ENCODE measurements around the gene FAM222B.

FAM222B gene

DNA sequence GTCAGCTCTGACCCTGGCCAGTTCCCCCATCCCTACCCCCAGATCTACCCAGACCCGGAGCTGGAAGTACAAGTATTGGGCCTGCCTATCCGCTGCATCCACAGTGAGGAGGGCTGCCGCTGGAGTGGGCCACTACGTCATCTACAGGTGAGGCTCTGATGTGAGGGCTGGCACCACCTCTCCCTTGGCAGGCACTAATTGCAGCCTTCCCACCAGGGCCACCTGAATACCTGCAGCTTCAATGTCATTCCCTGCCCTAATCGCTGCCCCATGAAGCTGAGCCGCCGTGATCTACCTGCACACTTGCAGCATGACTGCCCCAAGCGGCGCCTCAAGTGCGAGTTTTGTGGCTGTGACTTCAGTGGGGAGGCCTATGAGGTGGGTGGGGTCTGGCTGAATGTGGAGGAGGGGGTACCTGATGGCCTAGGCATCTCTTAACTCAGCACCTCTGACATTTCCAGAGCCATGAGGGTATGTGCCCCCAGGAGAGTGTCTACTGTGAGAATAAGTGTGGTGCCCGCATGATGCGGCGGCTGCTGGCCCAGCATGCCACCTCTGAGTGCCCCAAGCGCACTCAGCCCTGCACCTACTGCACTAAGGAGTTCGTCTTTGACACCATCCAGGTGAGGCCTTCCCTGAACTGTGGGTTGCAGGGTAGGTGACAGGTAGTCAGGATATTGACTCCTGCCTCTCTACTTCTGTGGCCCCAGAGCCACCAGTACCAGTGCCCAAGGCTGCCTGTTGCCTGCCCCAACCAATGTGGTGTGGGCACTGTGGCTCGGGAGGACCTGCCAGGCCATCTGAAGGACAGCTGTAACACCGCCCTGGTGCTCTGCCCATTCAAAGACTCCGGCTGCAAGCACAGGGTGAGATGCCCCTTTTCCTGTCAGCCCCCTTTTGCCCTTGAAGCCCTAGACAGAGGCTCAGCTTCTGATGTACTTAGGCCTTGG, 94.5 kb downstream of the FAM222B start:
- peaks cover 39 to 52% of the 10 kb centered on the region in 2 donors for H3K4me1 ChIP-seq (ENCODE audit: control insufficient read depth in 2 of 2, insufficient read depth in 2 of 2, low read length in 2 of 2)
- H3K9me3 ChIP-seq (ENCODE audit: control insufficient read depth in 2 of 2, low read length in 2 of 2), result no peaks in the 10 kb centered on the region
- peak overlapping the region; percentile 97 to 98 for H3K27ac ChIP-seq (ENCODE audit: low read depth in 2 of 2, low read length in 2 of 2)
- H3K36me3 ChIP-seq (ENCODE audit: control insufficient read depth in 2 of 2, insufficient read depth in 2 of 2, low read length in 2 of 2), result peaks cover 27 to 40% of the 10 kb centered on the region in 2 donors
- peak overlapping the region; percentile 76 to 83 for H3K4me3 ChIP-seq (ENCODE audit: low read length in 2 of 2)
- H3K9ac ChIP-seq (ENCODE audit: low read depth in 1 of 2, low read length in 2 of 2), result peak overlapping the region; percentile 24 to 83
- no peaks in the 10 kb centered on the region for H3K27me3 ChIP-seq (ENCODE audit: control insufficient read depth in 2 of 2, insufficient read depth in 2 of 2, low read length in 2 of 2)

DNA sequence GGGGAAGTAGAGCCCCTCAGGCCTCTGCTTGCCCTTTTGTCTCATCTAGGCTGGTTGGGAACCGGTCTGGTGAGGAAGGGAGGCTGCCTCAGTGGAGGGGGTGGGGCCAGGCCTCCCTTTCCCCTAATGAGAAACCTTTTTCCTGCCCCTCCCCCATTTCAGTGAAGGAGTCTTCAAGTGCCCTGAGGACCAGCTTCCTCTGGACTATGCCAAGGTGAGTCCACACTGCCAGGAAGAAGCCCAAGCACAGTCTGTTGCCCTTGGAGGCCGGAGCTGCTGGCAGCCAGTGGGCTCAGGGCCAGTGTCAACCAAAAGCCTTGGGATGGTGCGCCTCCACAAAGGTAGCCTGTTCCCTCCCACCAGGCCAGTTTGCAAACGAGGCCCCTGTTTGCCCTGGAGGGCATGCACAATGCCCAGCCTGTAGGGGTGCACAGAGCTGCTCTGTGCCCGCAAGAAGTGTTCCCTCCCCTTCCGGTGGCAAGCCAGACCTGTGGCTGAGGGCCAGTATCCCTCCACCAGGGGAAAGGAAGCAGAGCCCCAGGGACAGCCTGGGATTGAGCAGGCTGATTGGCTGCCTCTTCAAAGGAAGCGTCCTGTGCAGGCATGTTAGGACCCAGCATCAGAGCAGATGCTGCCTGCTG, 95.4 kb downstream of the FAM222B start:
- Histone ChIP-seq H3K27ac (ENCODE audit: low read depth in 2 of 2, low read length in 2 of 2) (peak overlapping the region; percentile 97 to 98), H3K4me3 (ENCODE audit: low read length in 2 of 2) (peak overlapping the region; percentile 76 to 83), H3K4me1 (ENCODE audit: control insufficient read depth in 2 of 2, insufficient read depth in 2 of 2, low read length in 2 of 2) (peaks cover 47 to 59% of the 10 kb centered on the region in 2 donors), H3K9me3 (ENCODE audit: control insufficient read depth in 2 of 2, low read length in 2 of 2) (no peaks in the 10 kb centered on the region), H3K36me3 (ENCODE audit: control insufficient read depth in 2 of 2, insufficient read depth in 2 of 2, low read length in 2 of 2) (peaks cover 27 to 35% of the 10 kb centered on the region in 2 donors), H3K27me3 (ENCODE audit: control insufficient read depth in 2 of 2, insufficient read depth in 2 of 2, low read length in 2 of 2) (no peaks in the 10 kb centered on the region), H3K9ac (ENCODE audit: low read depth in 1 of 2, low read length in 2 of 2) (peak overlapping the region; percentile 34 to 83)

DNA sequence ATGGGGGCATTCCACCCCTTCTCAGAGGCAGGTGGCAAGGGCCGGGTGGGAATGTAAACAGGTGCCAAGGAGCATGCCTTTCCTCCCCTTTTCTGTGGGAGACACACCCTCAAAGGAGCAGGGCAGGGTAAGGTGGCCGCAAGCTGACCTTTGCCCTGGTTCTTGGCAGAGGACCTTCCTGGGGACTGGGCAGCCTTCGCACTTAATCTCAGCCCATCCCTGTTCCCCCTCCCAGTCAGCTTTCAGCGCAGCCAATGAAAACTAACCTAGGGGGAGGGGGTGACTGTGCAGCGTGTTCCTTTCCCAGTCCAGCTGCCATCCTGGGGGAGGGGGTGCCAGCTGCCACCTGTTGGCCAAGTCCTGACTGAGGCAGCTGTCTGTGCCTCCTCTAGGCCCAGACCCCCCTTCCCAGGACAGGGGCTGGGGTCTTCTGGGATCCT, 96.0 kb downstream of the FAM222B start:
- H3K4me1 ChIP-seq (ENCODE audit: control insufficient read depth in 2 of 2, insufficient read depth in 2 of 2, low read length in 2 of 2), result peaks cover 51 to 65% of the 10 kb centered on the region in 2 donors
- no peaks in the 10 kb centered on the region for H3K27me3 ChIP-seq (ENCODE audit: control insufficient read depth in 2 of 2, insufficient read depth in 2 of 2, low read length in 2 of 2)
- H3K4me3 ChIP-seq (ENCODE audit: low read length in 2 of 2), result peak overlapping the region; percentile 76 to 83
- no peaks in the 10 kb centered on the region for H3K9me3 ChIP-seq (ENCODE audit: control insufficient read depth in 2 of 2, low read length in 2 of 2)
- peak overlapping the region; percentile 97 to 98 for H3K27ac ChIP-seq (ENCODE audit: low read depth in 2 of 2, low read length in 2 of 2)
- peak overlapping the region; percentile 70 to 83 for H3K9ac ChIP-seq (ENCODE audit: low read depth in 1 of 2, low read length in 2 of 2)
- H3K36me3 ChIP-seq (ENCODE audit: control insufficient read depth in 2 of 2, insufficient read depth in 2 of 2, low read length in 2 of 2), result peaks cover 27 to 34% of the 10 kb centered on the region in 2 donors

DNA sequence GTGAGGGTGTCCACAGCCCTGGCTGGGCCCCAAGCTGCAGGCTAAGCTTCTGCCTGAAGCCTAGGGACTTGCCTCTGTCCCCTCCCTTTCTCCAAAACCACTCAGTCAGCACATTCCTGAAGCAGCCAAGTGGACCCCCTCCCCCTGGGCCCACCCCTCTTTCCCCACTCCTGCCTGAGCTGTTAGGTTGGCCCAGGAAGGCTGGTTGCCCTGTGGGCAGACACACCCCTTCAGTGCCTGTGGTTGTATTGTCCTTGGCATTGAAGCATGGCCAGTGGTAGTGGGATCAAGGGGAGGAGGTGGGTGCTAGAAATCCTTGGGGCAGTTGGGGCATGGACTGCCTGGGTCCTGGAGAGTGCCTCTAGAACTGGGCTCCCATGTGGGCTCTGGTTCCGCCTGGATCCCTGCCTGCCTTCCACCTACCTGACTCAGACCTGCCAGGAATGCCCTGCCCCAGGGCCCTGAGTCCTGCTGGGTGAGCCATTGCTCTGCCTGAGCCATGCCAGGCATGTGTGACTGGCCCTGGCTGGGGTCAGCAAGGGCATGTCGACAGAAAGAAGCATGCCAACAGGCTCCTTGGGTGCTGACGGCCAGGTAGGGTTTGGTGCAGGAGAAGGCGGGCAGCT, 96.7 kb downstream of the FAM222B start:
- Histone ChIP-seq H3K27me3 (ENCODE audit: control insufficient read depth in 2 of 2, insufficient read depth in 2 of 2, low read length in 2 of 2) (no peaks in the 10 kb centered on the region), H3K9me3 (ENCODE audit: control insufficient read depth in 2 of 2, low read length in 2 of 2) (no peaks in the 10 kb centered on the region), H3K36me3 (ENCODE audit: control insufficient read depth in 2 of 2, insufficient read depth in 2 of 2, low read length in 2 of 2) (peaks cover 25 to 33% of the 10 kb centered on the region in 2 donors), H3K4me1 (ENCODE audit: control insufficient read depth in 2 of 2, insufficient read depth in 2 of 2, low read length in 2 of 2) (peaks cover 57 to 70% of the 10 kb centered on the region in 2 donors), H3K9ac (ENCODE audit: low read depth in 1 of 2, low read length in 2 of 2) (peak overlapping the region; percentile 83 to 94), H3K4me3 (ENCODE audit: low read length in 2 of 2) (peak overlapping the region; percentile 76 to 83), H3K27ac (ENCODE audit: low read depth in 2 of 2, low read length in 2 of 2) (peak overlapping the region; percentile 97 to 98)

DNA sequence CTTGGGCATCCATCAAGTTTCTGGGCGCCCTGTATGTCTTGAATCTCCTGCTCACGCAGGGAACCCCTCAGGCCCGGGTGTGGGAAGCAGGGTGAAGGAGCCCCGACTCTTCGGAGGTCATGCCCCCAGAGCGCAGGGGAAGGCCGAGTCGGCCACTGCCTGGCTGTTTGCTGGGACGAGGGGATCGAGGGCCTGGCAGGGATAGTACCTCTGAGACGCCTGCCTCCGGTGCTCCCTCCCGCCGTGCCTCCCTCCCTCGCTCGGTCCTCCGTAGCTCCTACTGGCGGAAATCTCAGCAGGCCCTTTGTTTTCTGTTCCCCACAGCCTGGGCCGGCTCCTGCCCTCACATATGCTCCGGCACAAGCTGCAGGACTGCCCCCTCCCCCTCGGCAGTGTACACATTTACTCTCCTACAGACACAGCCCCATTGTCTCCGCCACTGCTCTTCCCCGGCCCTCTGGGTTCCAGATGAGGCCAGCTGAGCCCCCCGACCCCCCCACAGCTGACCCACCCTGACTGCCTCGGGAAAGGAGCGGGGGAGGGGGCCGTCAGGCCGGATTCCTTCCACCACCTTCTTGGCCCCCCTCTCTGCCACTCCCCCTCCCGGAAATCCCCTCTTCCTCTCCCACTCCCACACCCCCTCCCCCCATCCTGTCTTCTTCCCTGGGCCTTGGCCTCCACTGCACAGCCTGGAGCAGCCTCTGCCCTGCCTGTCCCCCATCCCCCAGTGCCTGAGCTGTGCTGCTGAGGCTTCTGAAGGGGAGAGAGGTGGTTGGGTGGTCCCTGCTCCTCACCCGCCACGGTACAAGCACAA, 97.4 kb downstream of the FAM222B start:
- Histone ChIP-seq H3K27ac (ENCODE audit: low read depth in 2 of 2, low read length in 2 of 2) (peak overlapping the region; percentile 97 to 98), H3K4me3 (ENCODE audit: low read length in 2 of 2) (peak overlapping the region; percentile 76 to 83), H3K27me3 (ENCODE audit: control insufficient read depth in 2 of 2, insufficient read depth in 2 of 2, low read length in 2 of 2) (no peaks in the 10 kb centered on the region), H3K4me1 (ENCODE audit: control insufficient read depth in 2 of 2, insufficient read depth in 2 of 2, low read length in 2 of 2) (peaks cover 61 to 69% of the 10 kb centered on the region in 2 donors), H3K9ac (ENCODE audit: low read depth in 1 of 2, low read length in 2 of 2) (peak overlapping the region; percentile 83 to 94), H3K9me3 (ENCODE audit: control insufficient read depth in 2 of 2, low read length in 2 of 2) (no peaks in the 10 kb centered on the region), H3K36me3 (ENCODE audit: control insufficient read depth in 2 of 2, insufficient read depth in 2 of 2, low read length in 2 of 2) (peaks cover 21 to 26% of the 10 kb centered on the region in 2 donors)

DNA sequence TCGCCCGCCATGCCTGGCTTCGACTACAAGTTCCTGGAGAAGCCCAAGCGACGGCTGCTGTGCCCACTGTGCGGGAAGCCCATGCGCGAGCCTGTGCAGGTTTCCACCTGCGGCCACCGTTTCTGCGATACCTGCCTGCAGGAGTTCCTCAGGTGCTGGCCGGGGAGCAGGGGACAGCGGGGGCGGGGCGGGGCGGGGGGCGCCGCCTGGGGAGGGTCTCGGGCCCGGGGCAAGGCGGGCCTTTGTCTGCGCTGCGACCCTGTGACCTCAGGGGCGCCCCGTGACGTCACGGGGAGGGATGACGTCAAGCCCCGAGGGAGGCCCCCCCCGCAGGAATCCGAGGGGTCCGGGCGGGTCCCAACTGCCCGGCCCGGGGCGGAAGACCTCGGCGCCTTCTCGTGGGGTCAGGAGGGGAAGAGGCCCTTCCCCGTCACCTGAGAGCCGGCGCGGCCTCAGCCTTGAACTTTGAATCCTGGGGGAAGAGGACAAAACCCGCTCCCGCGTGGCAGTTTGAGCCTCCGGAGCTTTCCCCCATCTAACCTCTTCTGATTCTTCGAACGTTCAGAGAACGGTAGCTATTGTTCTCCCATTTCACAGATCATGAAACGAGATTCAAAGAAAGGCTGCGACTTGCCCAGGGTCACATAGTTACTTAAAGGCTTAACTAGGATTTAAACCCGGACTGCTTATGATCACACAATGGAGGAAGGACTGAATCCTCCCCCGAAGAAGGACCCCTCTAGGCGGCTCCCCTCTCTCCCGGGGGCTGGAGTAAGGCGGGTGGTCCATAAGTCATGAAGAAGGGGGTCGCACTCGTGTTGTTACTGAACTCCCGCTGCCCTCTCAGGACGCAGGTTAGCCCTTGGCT, 98.3 kb downstream of the FAM222B start:
- no peaks in the 10 kb centered on the region for H3K27me3 ChIP-seq (ENCODE audit: control insufficient read depth in 2 of 2, insufficient read depth in 2 of 2, low read length in 2 of 2)
- peak overlapping the region; percentile 97 to 98 for H3K27ac ChIP-seq (ENCODE audit: low read depth in 2 of 2, low read length in 2 of 2)
- peak overlapping the region; percentile 76 to 83 for H3K4me3 ChIP-seq (ENCODE audit: low read length in 2 of 2)
- peak overlapping the region; percentile 83 to 94 for H3K9ac ChIP-seq (ENCODE audit: low read depth in 1 of 2, low read length in 2 of 2)
- H3K9me3 ChIP-seq (ENCODE audit: control insufficient read depth in 2 of 2, low read length in 2 of 2), result no peaks in the 10 kb centered on the region
- H3K4me1 ChIP-seq (ENCODE audit: control insufficient read depth in 2 of 2, insufficient read depth in 2 of 2, low read length in 2 of 2), result peaks cover 60 to 68% of the 10 kb centered on the region in 2 donors
- H3K36me3 ChIP-seq (ENCODE audit: control insufficient read depth in 2 of 2, insufficient read depth in 2 of 2, low read length in 2 of 2), result peaks cover 20 to 22% of the 10 kb centered on the region in 2 donors

DNA sequence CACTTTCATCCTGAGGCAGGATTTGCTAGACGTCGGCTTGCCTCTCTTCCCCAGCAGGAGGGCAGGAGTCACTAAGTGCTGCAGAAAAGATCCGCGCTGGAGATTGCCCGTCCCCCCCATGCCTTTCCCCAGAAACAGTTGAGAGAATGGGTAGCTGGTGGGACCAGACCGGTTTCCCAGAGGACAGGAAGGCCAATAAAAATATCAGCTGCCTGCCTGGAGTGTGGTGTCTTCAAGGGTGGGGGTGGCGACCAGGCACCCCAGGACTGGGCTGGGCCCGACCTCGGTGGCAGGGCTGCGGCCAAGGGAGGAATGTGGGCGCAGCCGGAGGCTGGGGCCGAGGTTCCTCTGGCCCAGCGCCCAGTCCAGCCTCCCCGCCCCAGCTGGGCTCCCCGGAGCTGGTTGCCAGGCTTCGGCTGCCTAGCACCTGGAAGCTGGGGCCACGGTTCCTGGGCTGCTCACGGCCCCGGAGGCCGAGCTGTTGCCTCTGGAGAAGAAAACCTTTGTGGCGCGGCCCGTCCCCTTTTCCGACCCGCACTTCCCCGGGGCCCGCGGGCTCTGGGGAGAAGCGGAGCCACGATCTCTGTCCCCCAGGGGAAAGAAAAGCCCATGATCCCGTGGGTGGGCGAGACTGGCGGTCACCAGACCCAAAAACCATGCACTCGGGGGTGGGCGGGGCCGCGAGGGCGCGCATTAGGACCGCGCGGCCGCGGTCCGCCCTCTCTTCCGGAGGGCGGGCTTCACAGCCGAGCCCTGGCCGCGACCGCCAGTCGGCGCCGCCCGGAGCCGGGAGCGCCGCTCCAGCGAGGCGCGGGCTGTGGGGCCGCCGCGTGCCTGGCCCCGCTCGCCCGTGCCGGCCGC, 99.1 kb downstream of the FAM222B start, which contains the start of gene TRAF4:
Gene TRAF4 (plus strand): TSS at position 769 of the 861 bp plus-strand sequence. CDS start 102 bp downstream, outside the sequence.
- Histone ChIP-seq H3K4me3 (ENCODE audit: low read length in 2 of 2) (peak within 1 kb of the TSS; percentile 76 to 83), H3K4me1 (ENCODE audit: control insufficient read depth in 2 of 2, insufficient read depth in 2 of 2, low read length in 2 of 2) (peaks cover 62% of the 10 kb centered on the region in 2 donors), H3K9ac (ENCODE audit: low read depth in 1 of 2, low read length in 2 of 2) (peak within 1 kb of the TSS; percentile 83 to 94), H3K36me3 (ENCODE audit: control insufficient read depth in 2 of 2, insufficient read depth in 2 of 2, low read length in 2 of 2) (peaks cover 11 to 14% of the 10 kb centered on the region in 2 donors), H3K9me3 (ENCODE audit: control insufficient read depth in 2 of 2, low read length in 2 of 2) (no peaks in the 10 kb centered on the region), H3K27ac (ENCODE audit: low read depth in 2 of 2, low read length in 2 of 2) (peak within 1 kb of the TSS; percentile 97 to 98), H3K27me3 (ENCODE audit: control insufficient read depth in 2 of 2, insufficient read depth in 2 of 2, low read length in 2 of 2) (no peaks in the 10 kb centered on the region)
